ENCODE data around the gene EIF5.

GRCh38 chr14:103332143-103332919 lies 1.7 kb upstream of the EIF5 start:
- TF ChIP-seq, protein P1, sequence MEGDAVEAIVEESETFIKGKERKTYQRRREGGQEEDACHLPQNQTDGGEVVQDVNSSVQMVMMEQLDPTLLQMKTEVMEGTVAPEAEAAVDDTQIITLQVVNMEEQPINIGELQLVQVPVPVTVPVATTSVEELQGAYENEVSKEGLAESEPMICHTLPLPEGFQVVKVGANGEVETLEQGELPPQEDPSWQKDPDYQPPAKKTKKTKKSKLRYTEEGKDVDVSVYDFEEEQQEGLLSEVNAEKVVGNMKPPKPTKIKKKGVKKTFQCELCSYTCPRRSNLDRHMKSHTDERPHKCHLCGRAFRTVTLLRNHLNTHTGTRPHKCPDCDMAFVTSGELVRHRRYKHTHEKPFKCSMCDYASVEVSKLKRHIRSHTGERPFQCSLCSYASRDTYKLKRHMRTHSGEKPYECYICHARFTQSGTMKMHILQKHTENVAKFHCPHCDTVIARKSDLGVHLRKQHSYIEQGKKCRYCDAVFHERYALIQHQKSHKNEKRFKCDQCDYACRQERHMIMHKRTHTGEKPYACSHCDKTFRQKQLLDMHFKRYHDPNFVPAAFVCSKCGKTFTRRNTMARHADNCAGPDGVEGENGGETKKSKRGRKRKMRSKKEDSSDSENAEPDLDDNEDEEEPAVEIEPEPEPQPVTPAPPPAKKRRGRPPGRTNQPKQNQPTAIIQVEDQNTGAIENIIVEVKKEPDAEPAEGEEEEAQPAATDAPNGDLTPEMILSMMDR (IDR thresholded peaks at IDR 0.05), result no peak
- no peak for TF ChIP-seq POLR2A (IDR thresholded peaks at IDR 0.05)

All from heart left ventricle (tissue), 13 donors.